Activated CD8-positive, alpha-beta memory T cell treated with anti-CD3 and anti-CD28 coated beads, Interleukin-2, amount 10 ng/mL, durations not matched to agents 7 days and 5 days (primary cell): ENCODE data around the gene LRSAM1. TPM values are rescaled to one million over a fixed set of nuclear protein-coding genes. Genes with fewer than 3 reads are reported as not detected.

ENCODE experiments used
- ATAC-seq: fragments of 150-1000 bp; cut with Tn5 transposase; one replicate; pipeline ENCODE4 v1.10.0; 2021; ENCODE audit warnings: moderate library complexity
- CTCF ChIA-PET: fragments of 350-600 bp; sonication (Branson Sonifier 250); formaldehyde crosslinking; loops from one replicate; lab custom pipeline; 2021; ENCODE audit warnings: antibody characterized with exemption; lab: Charles Lee
- DNase-seq: peaks from one replicate; pipeline ENCODE4 v3.0.0-alpha.2; 2020
- H3K27ac Mint-ChIP-seq: one replicate; pipeline ENCODE4 v1.8.0; 2021; ENCODE audit warnings: mild to moderate bottlenecking, mixed read lengths
- H3K27me3 Mint-ChIP-seq: one replicate; pipeline ENCODE4 v1.8.0; 2021; ENCODE audit warnings: mixed read lengths
- H3K36me3 Mint-ChIP-seq: one replicate; pipeline ENCODE4 v1.8.0; 2021; ENCODE audit warnings: mild to moderate bottlenecking, mixed read lengths
- H3K4me1 Mint-ChIP-seq: one replicate; pipeline ENCODE4 v1.8.0; 2021; ENCODE audit warnings: mixed read lengths
- H3K4me3 Mint-ChIP-seq: one replicate; pipeline ENCODE4 v1.8.0; 2021; ENCODE audit warnings: mild to moderate bottlenecking, moderate library complexity, mixed read lengths
- H3K9me3 Mint-ChIP-seq: one replicate; pipeline ENCODE4 v1.8.0; 2022; ENCODE audit warnings: low read depth, mixed read lengths
- total RNA-seq, 2 experiments: library from RNA; stranded (reverse); gene quantifications; one replicate each; pipeline ENCODE4 v1.2.3, GENCODE V29; 2021

Gene LRSAM1
- 10 to 100 TPM; 25.5 to 27.7 TPM for total RNA-seq

GRCh38 chr9:127450830-127451607, at the start of gene LRSAM1, which contains the start of gene RPL12:
LRSAM1 (plus strand) TSS chr9:127451510; CDS start chr9:127454528, 3,018 bp downstream.
RPL12 (minus strand) TSS chr9:127451406; CDS start chr9:127451317, 89 bp downstream.
- DNase-seq (peak; percentile 98), ATAC-seq (peak; percentile 69)
- Mint-ChIP-seq H3K36me3 (peaks cover 52% of the 10 kb centered on the region), H3K27me3 (no peaks in the 10 kb centered on the region), H3K4me3 (peak within 1 kb of the TSS; percentile 95), H3K9me3 (no peaks in the 10 kb centered on the region), H3K27ac (peak within 1 kb of the TSS; percentile 96), H3K4me1 (peaks cover 40% of the 10 kb centered on the region)
- CTCF ChIA-PET, result interaction anchor here (0.8 to 2.2 kb wide), 6 partner anchors 9 to 464 kb away, joined by 3 to 5 read pairs (median 4); partner anchors contain the start of gene ZNF79

- H3K27ac Mint-ChIP-seq, result no peak overlapping the region
- ATAC-seq, result no peak
- peaks cover 4% of the 10 kb centered on the region for H3K4me1 Mint-ChIP-seq
- no peak for DNase-seq
- H3K4me3 Mint-ChIP-seq, result no peak overlapping the region
- H3K27me3 Mint-ChIP-seq, result no peaks in the 10 kb centered on the region
- H3K36me3 Mint-ChIP-seq, result no peaks in the 10 kb centered on the region
- CTCF ChIA-PET, result no interaction called here
- H3K9me3 Mint-ChIP-seq, result no peaks in the 10 kb centered on the region
Observed at GRCh38 chr9:127402401-127403090, 48.8 kb upstream of the LRSAM1 start.

GRCh38 chr9:127403507-127404192, 47.7 kb upstream of the LRSAM1 start:
- H3K36me3 Mint-ChIP-seq, result no peaks in the 10 kb centered on the region
- no peaks in the 10 kb centered on the region for H3K27me3 Mint-ChIP-seq
- no peaks in the 10 kb centered on the region for H3K9me3 Mint-ChIP-seq
- DNase-seq, result no peak
- H3K27ac Mint-ChIP-seq, result no peak overlapping the region
- H3K4me1 Mint-ChIP-seq, result no peaks in the 10 kb centered on the region
- no peak overlapping the region for H3K4me3 Mint-ChIP-seq
- CTCF ChIA-PET, result no interaction called here
- ATAC-seq, result no peak

GRCh38 chr9:127404631-127405030, 46.7 kb upstream of the LRSAM1 start:
- no peak for ATAC-seq
- Mint-ChIP-seq H3K9me3 (no peaks in the 10 kb centered on the region), H3K27ac (no peak overlapping the region), H3K27me3 (no peaks in the 10 kb centered on the region), H3K4me3 (no peak overlapping the region), H3K4me1 (no peaks in the 10 kb centered on the region), H3K36me3 (no peaks in the 10 kb centered on the region)
- DNase-seq, result no peak
- CTCF ChIA-PET, result no interaction called here

- Mint-ChIP-seq H3K9me3 (no peaks in the 10 kb centered on the region), H3K27ac (no peak overlapping the region), H3K4me3 (no peak overlapping the region), H3K36me3 (no peaks in the 10 kb centered on the region), H3K27me3 (no peaks in the 10 kb centered on the region), H3K4me1 (no peaks in the 10 kb centered on the region)
- no peak for ATAC-seq
- CTCF ChIA-PET, result no interaction called here
- no peak for DNase-seq
Observed at GRCh38 chr9:127405344-127406125, 45.8 kb upstream of the LRSAM1 start.

- peaks cover 3% of the 10 kb centered on the region for H3K4me1 Mint-ChIP-seq
- no peaks in the 10 kb centered on the region for H3K36me3 Mint-ChIP-seq
- H3K27me3 Mint-ChIP-seq, result peaks cover 6% of the 10 kb centered on the region
- CTCF ChIA-PET, result no interaction called here
- no peak overlapping the region for H3K27ac Mint-ChIP-seq
- no peaks in the 10 kb centered on the region for H3K9me3 Mint-ChIP-seq
- ATAC-seq (no peak), DNase-seq (no peak)
- no peak overlapping the region for H3K4me3 Mint-ChIP-seq
Observed at GRCh38 chr9:127406799-127407491, 44.4 kb upstream of the LRSAM1 start.

GRCh38 chr9:127407492-127407843, 43.8 kb upstream of the LRSAM1 start:
- CTCF ChIA-PET, result no interaction called here
- no peaks in the 10 kb centered on the region for H3K9me3 Mint-ChIP-seq
- ATAC-seq (no peak), DNase-seq (no peak)
- peaks cover 3% of the 10 kb centered on the region for H3K4me1 Mint-ChIP-seq
- no peaks in the 10 kb centered on the region for H3K36me3 Mint-ChIP-seq
- peaks cover 6% of the 10 kb centered on the region for H3K27me3 Mint-ChIP-seq
- H3K4me3 Mint-ChIP-seq, result no peak overlapping the region
- no peak overlapping the region for H3K27ac Mint-ChIP-seq

- ATAC-seq (no peak), DNase-seq (no peak)
- no peak overlapping the region for H3K27ac Mint-ChIP-seq
- peaks cover 9% of the 10 kb centered on the region for H3K27me3 Mint-ChIP-seq
- H3K36me3 Mint-ChIP-seq, result no peaks in the 10 kb centered on the region
- no peaks in the 10 kb centered on the region for H3K9me3 Mint-ChIP-seq
- H3K4me3 Mint-ChIP-seq, result no peak overlapping the region
- CTCF ChIA-PET, result no interaction called here
- H3K4me1 Mint-ChIP-seq, result peaks cover 3% of the 10 kb centered on the region
Observed at GRCh38 chr9:127411122-127411521, 40.2 kb upstream of the LRSAM1 start.

- no peak for DNase-seq
Observed at GRCh38 chr9:127415141-127415540, 36.2 kb upstream of the LRSAM1 start.

GRCh38 chr9:127415657-127416056, 35.7 kb upstream of the LRSAM1 start:
- DNase-seq (no peak), ATAC-seq (no peak)
- H3K4me3 Mint-ChIP-seq, result no peak overlapping the region
- no peak overlapping the region for H3K27ac Mint-ChIP-seq
- CTCF ChIA-PET, result interaction anchor here (0.9 to 2.1 kb wide), 2 partner anchors 17 to 201 kb away, joined by 3 to 6 read pairs; no protein-coding TSS in a partner anchor
- no peaks in the 10 kb centered on the region for H3K9me3 Mint-ChIP-seq
- H3K27me3 Mint-ChIP-seq, result peaks cover 9% of the 10 kb centered on the region
- no peaks in the 10 kb centered on the region for H3K36me3 Mint-ChIP-seq
- peaks cover 5% of the 10 kb centered on the region for H3K4me1 Mint-ChIP-seq

More at GRCh38 chr9:127415141-127415540, 36.2 kb upstream of the LRSAM1 start:
- Mint-ChIP-seq H3K9me3 (no peaks in the 10 kb centered on the region), H3K4me3 (no peak overlapping the region), H3K27me3 (peaks cover 9% of the 10 kb centered on the region), H3K4me1 (peaks cover 5% of the 10 kb centered on the region), H3K27ac (no peak overlapping the region), H3K36me3 (no peaks in the 10 kb centered on the region)
- CTCF ChIA-PET, result interaction anchor here (0.9 to 2.1 kb wide), 2 partner anchors 16 to 200 kb away, joined by 3 to 6 read pairs; no protein-coding TSS in a partner anchor
- ATAC-seq, result no peak

- ATAC-seq (no peak), DNase-seq (no peak)
- Mint-ChIP-seq H3K27ac (no peak overlapping the region), H3K36me3 (no peaks in the 10 kb centered on the region), H3K4me3 (no peak overlapping the region), H3K9me3 (no peaks in the 10 kb centered on the region), H3K4me1 (peaks cover 3% of the 10 kb centered on the region), H3K27me3 (peaks cover 2% of the 10 kb centered on the region)
- CTCF ChIA-PET, result interaction anchor here (0.8 to 2.1 kb wide), 6 partner anchors 17 to 204 kb away, joined by 3 to 8 read pairs (median 4); partner anchors contain the start of gene SLC2A8
Observed at GRCh38 chr9:127417131-127418036, 33.9 kb upstream of the LRSAM1 start.
